GM19372 (cell line): ENCODE data around the gene CCDC88A.
A peak's percentile ranks its signal among the peaks of the same experiment; 100 is the strongest.
"Not testable (repeated sequence)": the region's sequence is repeated elsewhere in the genome, so short reads cannot be mapped to it uniquely, and the experiment has no call there.

Source experiments
- ATAC-seq: cut with Tn5 transposase; IDR thresholded peaks from one replicate; pipeline ENCODE4 v1.9.1; 2021; ENCODE audit warnings: mild to moderate bottlenecking, low read depth, moderate library complexity; ENCODE audit not compliant: unreplicated experiment

The CCDC88A gene, protein sequence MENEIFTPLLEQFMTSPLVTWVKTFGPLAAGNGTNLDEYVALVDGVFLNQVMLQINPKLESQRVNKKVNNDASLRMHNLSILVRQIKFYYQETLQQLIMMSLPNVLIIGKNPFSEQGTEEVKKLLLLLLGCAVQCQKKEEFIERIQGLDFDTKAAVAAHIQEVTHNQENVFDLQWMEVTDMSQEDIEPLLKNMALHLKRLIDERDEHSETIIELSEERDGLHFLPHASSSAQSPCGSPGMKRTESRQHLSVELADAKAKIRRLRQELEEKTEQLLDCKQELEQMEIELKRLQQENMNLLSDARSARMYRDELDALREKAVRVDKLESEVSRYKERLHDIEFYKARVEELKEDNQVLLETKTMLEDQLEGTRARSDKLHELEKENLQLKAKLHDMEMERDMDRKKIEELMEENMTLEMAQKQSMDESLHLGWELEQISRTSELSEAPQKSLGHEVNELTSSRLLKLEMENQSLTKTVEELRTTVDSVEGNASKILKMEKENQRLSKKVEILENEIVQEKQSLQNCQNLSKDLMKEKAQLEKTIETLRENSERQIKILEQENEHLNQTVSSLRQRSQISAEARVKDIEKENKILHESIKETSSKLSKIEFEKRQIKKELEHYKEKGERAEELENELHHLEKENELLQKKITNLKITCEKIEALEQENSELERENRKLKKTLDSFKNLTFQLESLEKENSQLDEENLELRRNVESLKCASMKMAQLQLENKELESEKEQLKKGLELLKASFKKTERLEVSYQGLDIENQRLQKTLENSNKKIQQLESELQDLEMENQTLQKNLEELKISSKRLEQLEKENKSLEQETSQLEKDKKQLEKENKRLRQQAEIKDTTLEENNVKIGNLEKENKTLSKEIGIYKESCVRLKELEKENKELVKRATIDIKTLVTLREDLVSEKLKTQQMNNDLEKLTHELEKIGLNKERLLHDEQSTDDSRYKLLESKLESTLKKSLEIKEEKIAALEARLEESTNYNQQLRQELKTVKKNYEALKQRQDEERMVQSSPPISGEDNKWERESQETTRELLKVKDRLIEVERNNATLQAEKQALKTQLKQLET (N-terminal part only)

DNA sequence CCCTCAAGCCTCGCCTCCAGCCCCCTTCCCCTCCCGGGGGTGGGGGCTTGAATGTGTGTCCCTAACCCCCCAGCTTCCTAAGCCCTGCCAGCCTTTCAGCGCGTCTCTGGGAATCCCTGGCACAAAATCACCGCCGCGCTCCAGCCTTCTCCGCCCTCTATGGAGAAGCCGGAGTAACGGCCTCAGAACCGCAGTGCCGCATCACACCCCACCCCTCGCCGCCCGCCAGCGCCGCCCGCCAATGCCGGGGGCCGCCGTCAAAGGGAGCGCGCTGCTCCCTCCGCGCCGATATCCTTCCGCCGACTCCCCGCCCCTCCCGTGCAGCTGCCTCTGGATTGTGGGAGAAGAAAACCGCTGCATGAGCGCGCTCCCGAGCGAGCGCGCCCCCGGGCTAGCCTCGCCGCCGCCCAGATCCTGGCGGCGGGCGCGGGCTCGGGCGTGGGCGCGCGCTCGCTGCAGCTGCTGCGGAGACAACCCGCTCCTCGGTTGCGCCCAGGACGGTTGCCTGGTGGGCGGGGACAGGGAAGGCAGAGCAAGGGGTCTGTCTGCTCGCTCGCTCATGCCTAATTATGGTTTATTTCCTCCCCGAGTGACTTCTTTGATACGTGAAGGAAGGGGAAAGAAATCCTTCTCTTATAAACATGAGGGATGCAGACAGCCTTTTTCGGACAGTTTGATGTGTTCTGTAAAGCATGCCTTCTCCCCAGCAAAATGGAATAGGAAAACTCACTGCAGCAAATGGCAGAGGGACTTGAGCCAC is at the start of gene CCDC88A:
CCDC88A (minus strand) TSS at position 178 of the 760 bp plus-strand sequence. CDS start 777 bp downstream, outside the sequence.
- ATAC-seq: peak; percentile 74

DNA sequence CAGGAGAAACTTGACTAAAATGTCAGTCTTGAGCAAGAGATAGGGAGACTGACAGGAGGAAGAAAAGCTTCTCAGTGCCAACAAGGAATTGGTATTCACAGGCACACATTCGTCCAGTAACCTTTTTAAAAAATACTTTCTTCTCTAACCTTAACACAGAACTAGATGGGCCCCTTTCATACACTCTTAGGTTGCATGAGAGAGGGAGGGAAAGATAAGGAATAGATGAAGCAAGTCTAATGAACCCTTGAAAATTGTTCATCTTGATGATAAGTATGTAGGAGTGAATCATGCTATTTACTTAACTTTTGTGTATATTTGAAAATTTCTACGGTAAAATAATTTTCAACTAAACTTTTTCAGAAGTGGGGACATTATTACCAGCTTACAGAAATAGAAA is 42.0 kb upstream of the CCDC88A start:
- no peak for ATAC-seq

DNA sequence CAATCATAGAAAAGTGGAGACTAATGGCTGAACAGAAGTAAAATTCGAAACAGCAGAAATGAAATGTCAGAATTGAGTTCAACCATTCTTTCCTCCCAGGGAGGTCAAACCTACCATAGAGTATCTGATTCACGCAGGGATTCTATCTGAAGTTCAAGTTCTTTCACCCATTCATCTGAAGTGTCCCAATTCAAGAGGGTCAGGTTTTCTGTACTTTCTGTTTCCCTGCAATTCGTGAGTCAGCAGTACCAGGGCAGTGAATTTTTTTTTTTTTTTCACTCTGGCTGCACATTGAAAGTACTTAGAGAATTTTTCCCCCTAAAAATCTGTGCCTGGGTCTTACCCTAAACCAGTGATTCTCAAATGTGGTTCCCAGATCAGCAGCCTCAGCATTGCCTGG is 40.9 kb upstream of the CCDC88A start:
- no peak for ATAC-seq

DNA sequence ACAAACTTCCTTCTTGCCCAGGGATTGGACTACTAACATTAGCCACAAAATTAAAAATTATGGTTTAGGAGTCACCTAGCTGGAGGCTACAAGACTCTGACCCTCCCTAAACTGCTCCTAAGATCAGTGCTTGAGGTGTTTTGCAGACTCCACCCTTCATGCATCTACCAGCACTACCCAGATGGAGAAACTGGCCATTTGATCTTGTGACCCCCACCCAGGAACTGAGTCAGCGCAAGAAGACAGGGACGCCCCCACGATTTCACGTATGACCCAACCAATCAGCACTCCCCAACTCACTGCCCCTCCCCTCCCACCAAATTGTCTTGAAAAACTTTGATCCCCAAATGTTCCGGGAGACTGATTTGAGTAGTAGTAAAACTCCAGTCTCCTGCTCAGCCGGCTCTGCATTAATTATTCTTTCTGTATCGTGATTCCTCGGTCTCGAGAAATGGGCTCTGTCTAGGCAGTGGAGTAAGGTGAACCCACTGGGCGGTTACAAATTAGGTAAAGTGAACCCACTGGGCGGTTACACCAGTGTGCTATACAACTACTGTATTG is 40.1 kb upstream of the CCDC88A start:
- no peak for ATAC-seq

DNA sequence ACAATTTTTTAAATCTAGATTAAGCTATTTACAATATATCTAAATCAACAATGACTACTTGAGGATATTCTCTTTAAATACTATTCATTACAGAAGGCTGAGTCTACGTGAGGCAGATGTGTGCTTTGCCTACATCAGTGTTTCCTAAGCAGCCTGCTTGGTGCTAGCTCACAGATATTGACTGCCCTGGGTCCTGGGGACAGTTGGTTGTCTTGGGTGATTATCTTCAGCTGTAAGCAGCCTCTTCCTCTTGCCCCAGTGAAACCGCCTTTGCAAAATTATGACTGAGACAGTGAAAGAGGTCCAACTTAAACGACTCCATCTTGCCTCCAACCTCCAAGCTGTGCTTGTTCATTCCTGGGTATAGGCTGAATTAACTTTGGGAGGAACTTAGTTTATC is 39.6 kb upstream of the CCDC88A start:
- ATAC-seq: no peak

DNA sequence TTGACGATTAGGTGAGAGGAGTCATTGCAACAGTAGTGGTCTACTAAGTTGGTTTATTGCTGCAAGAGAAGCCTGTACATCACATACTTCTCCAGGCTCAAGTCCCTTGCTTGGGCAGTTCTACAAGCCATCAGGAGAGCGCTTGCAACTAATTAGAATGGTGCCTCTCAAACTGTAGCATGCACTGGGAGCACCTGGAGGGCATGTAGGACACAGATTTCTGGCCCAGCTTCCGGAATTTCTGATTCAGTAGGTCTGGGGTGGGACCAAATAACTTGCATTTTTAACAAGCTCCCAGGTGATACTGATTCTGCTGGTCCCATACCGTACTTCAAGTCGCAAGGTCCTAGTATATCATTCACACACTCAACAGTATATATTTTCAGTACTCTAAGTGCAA is 34.5 kb upstream of the CCDC88A start:
- no peak for ATAC-seq

DNA sequence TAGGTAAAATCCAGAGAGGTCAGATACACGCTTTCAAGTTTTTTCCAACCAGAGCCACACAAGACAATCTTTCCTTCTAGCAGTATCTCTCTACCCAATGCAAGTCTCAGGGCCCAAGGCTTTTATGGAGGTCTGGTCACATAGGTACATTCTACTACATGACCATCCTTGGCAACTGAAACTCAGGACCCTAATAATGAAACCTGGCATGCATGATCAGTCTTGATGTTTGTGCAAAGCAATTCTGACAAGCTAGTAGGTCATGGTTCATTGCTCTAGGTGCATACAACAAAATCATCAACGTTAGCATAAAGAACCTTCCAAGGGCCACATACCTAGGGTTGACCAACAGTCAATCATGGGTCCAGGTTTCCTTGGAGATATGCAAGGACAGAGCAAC is 33.2 kb upstream of the CCDC88A start:
- no peak for ATAC-seq

DNA sequence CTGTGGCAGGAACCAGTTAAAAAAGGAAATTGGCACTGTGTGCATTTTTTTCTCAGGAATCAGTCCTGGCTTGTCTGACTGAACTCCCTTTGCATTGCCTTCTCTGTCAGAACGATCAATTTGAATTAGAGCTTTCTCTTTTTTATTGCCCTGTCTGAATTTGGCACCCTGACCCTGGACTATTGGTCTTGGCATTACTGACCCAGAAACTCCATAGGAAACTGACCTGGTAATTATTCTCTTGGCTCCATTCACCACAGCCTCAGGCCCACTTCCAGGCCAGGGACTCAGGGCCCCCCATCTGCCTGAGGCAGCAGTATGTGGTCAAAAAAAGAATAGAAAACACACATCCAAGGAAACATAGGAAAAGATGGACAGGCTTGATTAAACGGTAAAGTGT is 32.0 kb upstream of the CCDC88A start:
- no peak for ATAC-seq

DNA sequence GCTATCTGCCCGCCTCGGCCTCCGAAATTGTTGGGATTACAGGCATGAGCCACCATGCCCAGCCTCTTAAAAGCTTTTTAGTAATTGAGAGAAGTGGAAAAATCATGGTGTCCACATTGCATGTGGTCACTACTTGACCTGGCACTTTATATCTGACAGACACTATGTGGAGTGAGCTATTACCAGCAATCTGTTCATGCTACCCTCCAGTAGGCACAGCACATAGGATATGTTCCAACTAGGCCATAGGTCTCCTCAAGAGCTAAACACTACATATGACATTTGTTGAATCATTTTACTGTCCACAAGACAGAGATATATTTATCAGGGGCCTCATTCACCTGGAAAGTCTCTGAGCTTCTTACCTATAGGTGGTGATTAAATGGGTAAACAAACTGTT is 30.4 kb upstream of the CCDC88A start:
- ATAC-seq: not testable (repeated sequence)

DNA sequence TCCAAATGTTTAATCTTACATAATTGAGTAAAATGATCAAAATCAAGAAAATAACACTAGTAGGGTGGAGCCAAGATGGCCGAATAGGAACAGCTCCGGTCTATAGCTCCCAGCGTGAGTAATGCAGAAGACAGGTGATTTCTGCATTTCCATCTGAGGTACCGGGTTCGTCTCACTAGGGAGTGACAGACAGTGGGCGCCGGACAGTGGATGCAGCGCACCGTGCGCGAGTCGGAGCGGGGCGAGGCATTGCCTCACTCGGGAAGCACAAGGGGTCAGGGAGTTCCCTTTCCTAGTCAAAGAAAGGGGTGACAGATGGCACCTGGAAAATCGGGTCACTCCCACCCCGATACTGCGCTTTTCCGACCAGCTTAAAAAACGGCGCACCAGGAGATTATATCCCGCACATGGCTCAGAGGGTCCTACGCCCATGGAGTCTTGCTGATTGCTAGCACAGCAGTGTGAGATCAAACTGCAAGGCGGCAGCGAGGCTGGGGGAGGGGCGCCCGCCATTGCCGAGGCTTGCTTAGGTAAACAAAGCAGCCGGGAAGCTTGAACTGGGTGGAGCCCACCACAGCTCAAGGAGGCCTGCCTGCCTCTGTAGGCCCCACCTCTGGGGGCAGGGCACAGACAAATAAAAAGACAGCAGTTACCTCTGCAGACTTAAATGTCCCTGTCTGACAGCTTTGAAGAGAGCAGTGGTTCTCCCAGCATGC is 22.5 kb upstream of the CCDC88A start:
- ATAC-seq: not testable (repeated sequence)

DNA sequence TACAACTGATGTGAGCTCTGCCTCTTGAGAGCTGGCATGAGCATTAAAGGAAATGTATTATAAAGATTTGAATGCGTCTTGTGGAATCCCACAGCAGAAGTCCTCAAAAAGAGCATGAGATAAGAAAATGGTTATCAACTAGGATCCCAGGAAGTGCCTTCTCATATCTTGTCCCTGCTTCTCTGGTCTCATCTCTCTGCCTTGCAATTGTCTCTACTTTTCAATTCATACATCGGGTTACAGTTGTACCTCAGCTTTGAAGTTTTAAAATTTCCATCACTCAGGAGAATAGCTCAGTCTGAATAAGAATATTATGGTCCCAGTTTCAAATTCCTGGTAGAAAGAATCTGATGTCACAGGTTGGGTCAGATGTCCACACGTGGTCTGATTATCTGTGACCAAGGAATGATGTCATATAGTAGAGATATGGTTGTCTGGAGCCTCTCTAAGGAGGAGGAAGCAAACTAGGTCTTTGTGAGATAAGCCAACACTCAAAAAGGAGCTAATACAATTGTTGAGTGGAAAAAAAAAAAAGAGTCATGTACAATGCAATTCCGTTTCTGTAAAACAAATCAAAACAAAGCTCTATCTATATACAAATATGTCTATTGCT is 21.7 kb upstream of the CCDC88A start:
- ATAC-seq: no peak

DNA sequence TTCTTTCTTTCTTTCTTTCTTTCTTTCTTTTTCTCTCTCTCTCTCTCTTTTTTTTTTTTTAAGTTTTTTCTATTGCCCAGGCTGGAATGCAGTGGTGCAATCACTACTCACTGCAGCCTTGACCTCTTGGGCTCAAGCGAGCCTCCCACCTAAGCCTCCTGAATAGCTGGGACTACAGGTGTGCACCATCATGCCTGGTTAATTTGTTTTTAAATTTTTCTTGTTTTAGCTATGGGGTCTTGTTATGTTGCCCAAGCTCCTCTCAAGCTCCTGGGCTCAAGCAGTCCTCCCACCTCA is 19.4 kb upstream of the CCDC88A start:
- no peak for ATAC-seq

DNA sequence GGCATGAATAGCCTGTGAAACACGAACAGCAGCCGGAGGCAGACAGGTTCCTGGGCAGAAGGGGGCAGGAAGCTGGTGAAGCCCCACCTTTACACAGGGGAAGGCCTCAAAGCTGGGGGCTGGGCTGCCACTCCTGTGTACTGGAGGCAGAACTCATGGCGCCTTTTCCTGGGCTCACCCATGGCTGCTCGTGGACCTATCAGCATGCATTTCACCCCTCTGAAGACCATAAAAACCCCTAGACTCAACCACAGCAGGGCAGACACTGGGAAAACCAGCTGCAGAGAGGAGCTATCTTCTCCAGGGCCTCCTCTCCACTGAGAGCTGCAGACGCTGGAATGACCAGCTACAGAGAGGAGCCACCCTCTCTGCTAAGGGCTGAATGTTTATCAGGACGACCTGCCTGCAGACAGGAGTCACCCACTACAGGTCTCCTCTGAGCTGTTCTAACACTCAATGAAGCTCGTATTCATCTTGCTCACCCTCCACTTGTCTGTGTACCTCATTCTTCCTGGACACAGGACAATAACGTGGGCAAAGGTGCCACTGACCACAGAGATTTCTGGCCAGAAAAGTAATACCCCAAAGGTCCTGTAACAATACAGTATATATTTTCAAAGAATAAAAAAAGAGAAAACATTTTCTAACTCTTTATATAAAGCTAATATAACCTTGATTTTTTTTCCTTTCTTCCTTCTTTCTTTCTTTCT is 18.9 kb upstream of the CCDC88A start:
- ATAC-seq: no peak

DNA sequence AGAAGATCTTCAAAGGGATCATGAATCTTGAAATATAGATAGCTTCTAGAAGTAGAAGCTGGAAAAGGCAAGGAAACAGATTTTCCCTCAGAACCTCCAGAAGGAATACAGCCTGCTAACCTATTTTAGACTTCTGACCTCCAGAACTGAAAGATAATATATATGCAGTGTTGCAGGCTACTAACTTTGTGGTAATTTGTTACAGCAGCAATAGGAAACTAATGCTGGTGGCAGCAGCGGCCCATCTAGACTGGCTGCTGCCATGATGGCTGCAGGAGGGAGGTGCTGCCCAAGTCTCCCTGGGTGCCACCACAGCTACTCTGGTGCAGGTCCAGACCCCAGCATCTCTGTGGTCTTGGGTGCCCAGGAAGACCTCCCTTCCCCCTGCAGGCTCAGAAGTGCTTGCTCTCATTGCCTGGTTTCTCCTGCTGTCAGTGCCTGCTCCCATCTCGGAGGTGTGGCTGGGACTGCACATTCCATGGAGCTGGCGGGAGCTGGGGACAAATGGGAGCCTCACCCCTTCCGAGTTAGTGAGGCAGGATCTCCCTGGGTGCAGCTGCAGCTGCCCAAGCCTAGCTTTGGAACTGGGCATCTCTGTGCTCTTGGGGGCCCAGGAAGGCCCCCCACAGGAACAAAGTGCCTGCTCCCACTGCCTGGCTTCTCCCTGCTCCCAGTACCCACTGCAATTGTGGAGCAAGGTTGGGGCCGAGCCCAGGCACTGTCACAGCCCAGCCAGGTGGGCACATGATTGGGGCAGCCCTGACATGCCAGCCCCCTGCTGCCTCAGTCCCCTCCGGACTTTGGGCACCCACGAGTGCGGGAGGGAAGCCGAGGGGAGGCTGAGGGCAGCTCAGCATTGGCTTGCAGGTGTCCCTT is 18.1 kb upstream of the CCDC88A start:
- no peak for ATAC-seq

DNA sequence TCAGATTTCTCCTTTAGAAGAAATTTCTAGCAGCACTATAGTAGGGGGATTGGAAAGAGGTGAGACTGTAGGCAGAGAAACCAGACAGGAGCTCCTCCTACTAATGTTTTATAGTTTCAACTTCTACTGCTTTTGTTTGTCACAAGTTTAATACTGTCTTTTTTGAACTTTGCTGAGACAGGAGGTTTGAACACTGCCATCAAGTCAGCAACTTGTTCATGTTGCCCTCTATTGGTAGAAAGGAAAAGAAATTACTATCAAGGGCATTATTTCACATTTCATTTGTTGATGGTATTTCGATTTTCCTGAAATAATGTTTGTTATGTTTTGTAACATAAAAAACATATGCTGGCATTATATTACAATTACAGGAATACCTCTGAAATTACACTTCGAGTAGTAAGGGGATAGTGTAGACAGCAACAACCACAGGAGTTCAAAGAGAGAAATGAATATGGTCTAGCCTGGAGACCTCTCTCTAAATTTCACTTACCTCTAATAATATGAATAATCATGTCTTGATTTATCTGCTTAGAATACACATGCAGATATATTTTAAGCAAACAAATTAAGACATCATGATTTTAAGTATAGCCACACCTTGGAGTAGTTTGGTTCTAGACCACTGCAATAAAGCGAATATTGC is 12.4 kb upstream of the CCDC88A start:
- ATAC-seq: peak; percentile 67

DNA sequence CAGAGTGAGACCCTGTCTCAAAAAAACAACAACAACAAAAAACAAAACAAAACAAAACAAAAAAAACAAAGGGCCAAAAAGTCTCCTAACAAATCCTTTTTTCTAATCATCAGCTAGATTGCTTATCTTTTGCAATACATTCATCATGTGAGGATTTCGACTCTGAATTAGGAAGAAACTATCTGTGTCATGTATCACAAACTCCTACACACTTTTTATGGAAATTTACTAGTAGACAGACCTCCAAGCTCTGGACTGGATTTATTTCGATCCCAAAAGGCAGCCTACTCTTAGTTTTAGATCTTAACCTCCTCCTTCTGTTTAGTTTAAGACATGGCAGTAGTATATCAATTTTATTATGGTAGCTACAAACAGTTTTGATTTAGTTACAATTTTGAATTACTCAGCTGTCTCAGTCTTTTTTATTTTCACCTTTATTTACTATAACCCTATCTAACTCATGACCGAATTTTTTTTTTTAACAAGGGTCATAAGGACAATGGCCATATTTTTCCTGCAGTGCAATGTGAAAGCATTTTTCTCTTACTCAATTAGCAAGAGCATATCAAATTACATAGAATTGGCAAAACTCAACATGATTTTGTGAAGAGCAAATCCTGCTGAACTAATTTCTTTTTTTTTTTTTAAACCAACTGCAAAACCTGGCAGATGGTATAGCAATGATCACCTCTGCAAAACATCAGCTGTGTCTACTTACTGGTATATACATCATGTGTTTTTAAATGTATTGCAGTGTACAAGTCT is 10.7 kb upstream of the CCDC88A start:
- no peak for ATAC-seq

DNA sequence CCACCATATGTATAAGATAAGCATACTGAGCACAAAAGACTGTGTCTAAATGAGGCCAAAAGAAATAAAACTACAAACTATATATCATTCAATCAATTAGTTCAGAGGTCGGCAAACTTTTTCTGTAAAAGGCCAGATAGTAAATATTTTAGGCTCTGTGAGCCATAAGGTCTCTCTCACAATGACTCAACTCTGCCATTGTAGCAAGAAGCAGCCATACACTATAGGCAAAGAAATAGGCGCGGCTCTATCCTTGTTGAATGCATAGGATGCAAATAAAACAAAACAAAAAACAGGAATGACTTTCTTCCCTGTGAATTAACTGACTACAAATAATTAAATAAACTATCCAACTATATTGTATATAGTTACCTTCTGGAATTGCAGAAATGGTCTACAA is 8.6 kb upstream of the CCDC88A start:
- no peak for ATAC-seq
